Vagina (tissue), 2 donors: ENCODE results near the gene LNX2. TPM values are rescaled to one million over a fixed set of nuclear protein-coding genes. Genes with fewer than 3 reads are reported as not detected.

ENCODE experiments used
- DNase-seq, 2 donors: peaks; one replicate each; pipeline ENCODE4 v3.0.0-alpha.2; 2017; ENCODE audit errors: extremely low spot score in 2 of 2
- H3K27ac ChIP-seq: fragments of 200-600 bp; sonication (generic); one replicate; pipeline ENCODE4 v1.5.1; 2019
- H3K27me3 ChIP-seq: fragments of 200-600 bp; sonication (generic); one replicate; pipeline ENCODE4 v1.5.1; 2019
- H3K36me3 ChIP-seq, 2 donors: fragments of 200-600 bp; sonication (generic); one replicate each; pipeline ENCODE4 v1.5.1; 2017 to 2019
- H3K4me1 ChIP-seq: fragments of 200-600 bp; sonication (generic); one replicate; pipeline ENCODE4 v1.5.1; 2019
- H3K4me3 ChIP-seq, 2 donors: fragments of 200-600 bp; sonication (generic); 1 replicate in 1 of 2; 2 replicates in 1 of 2; pipeline ENCODE4 v1.5.1; 2016 to 2019
- H3K9me3 ChIP-seq: fragments of 200-600 bp; sonication (generic); one replicate; pipeline ENCODE4 v1.5.1; 2019
- CTCF ChIP-seq, 3 experiments: fragments of 450-650 bp in 2 of 3; fragments of 200-600 bp in 1 of 3; sonication (generic) in 1 of 3; IDR thresholded peaks; one replicate each; pipeline ENCODE4 v1.5.1; 2017 to 2019; ENCODE audit warnings: antibody characterized with exemption in 3 of 3, mild to moderate bottlenecking in 2 of 3, moderate library complexity in 2 of 3
- POLR2A ChIP-seq, 2 donors: fragments of 450-650 bp; IDR thresholded peaks; one replicate each; pipeline ENCODE4 v1.6.1; 2017; ENCODE audit warnings: antibody characterized with exemption in 2 of 2, mild to moderate bottlenecking in 2 of 2, moderate library complexity in 2 of 2
- POLR2AphosphoS5 ChIP-seq, 2 donors: sonication (generic); formaldehyde crosslinking; IDR thresholded peaks; one replicate each; pipeline ENCODE4 v1.9.0; 2017; ENCODE audit warnings: antibody characterized with exemption in 2 of 2, mild to moderate bottlenecking in 2 of 2, low read depth in 1 of 2; ENCODE audit not compliant: insufficient read depth in 1 of 2
- intact Hi-C: fragments of 100-400 bp; cut with DNase I; formaldehyde crosslinking; loops from one replicate; pipeline ENCODE4 v1.15.1; 2023
- total RNA-seq: library from RNA; depleted of rRNA; stranded (reverse); fragments of >200 nt; gene quantifications from one replicate; pipeline ENCODE4 v1.2.3, GENCODE V29; 2016

The LNX2 gene
- total RNA-seq, 1 donor from 2014 or later, result 12.0 TPM

GRCh38 chr13:27524981-27525975 is 95.1 kb downstream of the LNX2 start:
- no peak for TF ChIP-seq POLR2AphosphoS5 (IDR thresholded peaks at IDR 0.05; ENCODE audit: insufficient read depth in 1 of 2, low read depth in 1 of 2)
- TF ChIP-seq CTCF (IDR thresholded peaks at IDR 0.05), result no peak
- TF ChIP-seq POLR2A (IDR thresholded peaks at IDR 0.05), result no peak
- no peaks in the 10 kb centered on the region for H3K27me3 ChIP-seq
- intact Hi-C loops, result no loop called here
- no peak overlapping the region for H3K4me3 ChIP-seq
- no peak for DNase-seq
- no peaks in the 10 kb centered on the region for H3K4me1 ChIP-seq
- no peaks in the 10 kb centered on the region for H3K36me3 ChIP-seq
- no peaks in the 10 kb centered on the region for H3K9me3 ChIP-seq
- no peak overlapping the region for H3K27ac ChIP-seq

GRCh38 chr13:27523346-27524073 is 96.8 kb downstream of the LNX2 start:
- no peak for DNase-seq
- Histone ChIP-seq H3K4me1 (no peaks in the 10 kb centered on the region), H3K4me3 (no peak overlapping the region), H3K27ac (no peak overlapping the region), H3K9me3 (no peaks in the 10 kb centered on the region), H3K36me3 (no peaks in the 10 kb centered on the region), H3K27me3 (no peaks in the 10 kb centered on the region)
- intact Hi-C loops, result no loop called here
- TF ChIP-seq POLR2A (IDR thresholded peaks at IDR 0.05) (no peak), CTCF (IDR thresholded peaks at IDR 0.05) (no peak), POLR2AphosphoS5 (IDR thresholded peaks at IDR 0.05; ENCODE audit: insufficient read depth in 1 of 2, low read depth in 1 of 2) (no peak)

GRCh38 chr13:27522847-27523246 is 97.5 kb downstream of the LNX2 start:
- DNase-seq, result no peak
- Histone ChIP-seq H3K27ac (no peak overlapping the region), H3K36me3 (no peaks in the 10 kb centered on the region), H3K4me1 (no peaks in the 10 kb centered on the region), H3K27me3 (no peaks in the 10 kb centered on the region), H3K4me3 (no peak overlapping the region), H3K9me3 (no peaks in the 10 kb centered on the region)
- TF ChIP-seq CTCF (IDR thresholded peaks at IDR 0.05) (no peak), POLR2A (IDR thresholded peaks at IDR 0.05) (no peak), POLR2AphosphoS5 (IDR thresholded peaks at IDR 0.05; ENCODE audit: insufficient read depth in 1 of 2, low read depth in 1 of 2) (no peak)
- intact Hi-C loops, result no loop called here

GRCh38 chr13:27516103-27516502 is 104.2 kb downstream of the LNX2 start:
- no peak for TF ChIP-seq POLR2A (IDR thresholded peaks at IDR 0.05)
- TF ChIP-seq CTCF (IDR thresholded peaks at IDR 0.05), result no peak
- TF ChIP-seq POLR2AphosphoS5 (IDR thresholded peaks at IDR 0.05; ENCODE audit: insufficient read depth in 1 of 2, low read depth in 1 of 2), result no peak
- Histone ChIP-seq H3K36me3 (no peaks in the 10 kb centered on the region), H3K4me3 (no peak overlapping the region), H3K27me3 (no peaks in the 10 kb centered on the region), H3K27ac (no peak overlapping the region), H3K9me3 (no peaks in the 10 kb centered on the region), H3K4me1 (no peaks in the 10 kb centered on the region)
- intact Hi-C loops, result no loop called here
- DNase-seq, result no peak
